NCI-H2227 (cell line): ENCODE results near the gene THBS3.
A peak's percentile ranks its signal among the peaks of the same experiment; 100 is the strongest.
"Not testable (repeated sequence)": the region's sequence is repeated elsewhere in the genome, so short reads cannot be mapped to it uniquely, and the experiment has no call there.

ENCODE experiments used
- DNase-seq: peaks from one replicate; lab custom pipeline; 2025; ENCODE audit not compliant: unreplicated experiment; lab: John Stamatoyannopoulos, UW

Gene THBS3

DNA sequence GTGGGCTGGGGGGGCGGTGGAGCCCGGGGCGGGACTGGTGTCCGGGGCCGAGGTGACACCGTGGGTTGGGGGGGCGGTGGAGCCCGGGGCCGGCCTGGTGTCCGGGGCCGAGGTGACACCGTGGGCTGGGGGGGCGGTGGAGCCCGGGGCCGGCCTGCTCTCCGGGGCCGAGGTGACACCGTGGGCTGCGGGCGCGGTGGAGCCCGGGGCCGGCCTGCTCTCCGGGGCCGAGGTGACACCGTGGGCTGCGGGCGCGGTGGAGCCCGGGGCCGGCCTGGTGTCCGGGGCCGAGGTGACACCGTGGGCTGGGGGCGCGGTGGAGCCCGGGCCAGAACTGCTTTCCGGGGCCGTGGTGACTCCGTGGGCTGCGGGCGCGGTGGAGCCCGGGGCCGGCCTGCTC, 17.8 kb downstream of the THBS3 start:
- DNase-seq, result not testable (repeated sequence)

DNA sequence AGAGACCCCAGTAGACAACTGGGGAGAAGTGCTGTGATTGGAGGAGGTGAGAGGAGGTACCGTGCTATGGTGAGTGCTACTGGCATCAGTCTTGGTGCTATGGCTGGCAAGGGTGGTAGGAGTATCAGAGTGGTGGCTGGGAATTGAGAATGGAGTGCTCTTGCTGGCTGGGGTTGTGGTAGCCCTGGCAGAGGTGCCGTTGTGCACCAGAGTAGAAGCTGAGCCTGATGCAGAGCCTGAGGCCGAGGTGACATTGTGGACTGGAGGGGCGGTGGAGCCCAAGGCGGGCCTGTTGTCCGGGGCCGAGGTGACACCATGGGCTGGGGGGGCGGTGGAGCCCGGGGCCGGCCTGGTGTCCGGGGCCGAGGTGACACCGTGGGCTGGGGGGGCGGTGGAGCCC, 19.4 kb downstream of the THBS3 start:
- no peak for DNase-seq

DNA sequence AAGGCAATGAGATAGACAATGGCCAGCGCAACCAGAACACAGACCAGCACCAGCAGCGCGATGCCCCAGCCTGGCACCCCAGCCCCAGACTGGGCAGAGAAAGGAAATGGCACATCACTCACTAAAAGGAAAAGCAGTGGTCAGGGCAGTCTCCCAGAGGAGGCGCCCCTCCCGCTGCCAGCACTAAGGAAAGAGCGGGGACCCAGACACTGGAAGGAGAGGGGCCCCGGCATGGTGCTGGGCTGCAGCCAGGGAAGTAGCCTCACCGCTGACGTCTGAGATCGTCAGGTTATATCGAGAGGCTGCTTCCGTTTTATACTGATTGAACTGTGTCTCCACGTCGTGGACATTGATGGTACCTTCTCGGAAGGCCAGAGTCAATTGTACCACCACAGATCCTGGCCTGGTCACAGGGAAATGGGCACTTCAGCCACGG, 20.2 kb downstream of the THBS3 start:
- DNase-seq, result no peak

- no peak for DNase-seq
Observed at GRCh38 chr1:155186794-155187455, 20.8 kb downstream of the THBS3 start.

DNA sequence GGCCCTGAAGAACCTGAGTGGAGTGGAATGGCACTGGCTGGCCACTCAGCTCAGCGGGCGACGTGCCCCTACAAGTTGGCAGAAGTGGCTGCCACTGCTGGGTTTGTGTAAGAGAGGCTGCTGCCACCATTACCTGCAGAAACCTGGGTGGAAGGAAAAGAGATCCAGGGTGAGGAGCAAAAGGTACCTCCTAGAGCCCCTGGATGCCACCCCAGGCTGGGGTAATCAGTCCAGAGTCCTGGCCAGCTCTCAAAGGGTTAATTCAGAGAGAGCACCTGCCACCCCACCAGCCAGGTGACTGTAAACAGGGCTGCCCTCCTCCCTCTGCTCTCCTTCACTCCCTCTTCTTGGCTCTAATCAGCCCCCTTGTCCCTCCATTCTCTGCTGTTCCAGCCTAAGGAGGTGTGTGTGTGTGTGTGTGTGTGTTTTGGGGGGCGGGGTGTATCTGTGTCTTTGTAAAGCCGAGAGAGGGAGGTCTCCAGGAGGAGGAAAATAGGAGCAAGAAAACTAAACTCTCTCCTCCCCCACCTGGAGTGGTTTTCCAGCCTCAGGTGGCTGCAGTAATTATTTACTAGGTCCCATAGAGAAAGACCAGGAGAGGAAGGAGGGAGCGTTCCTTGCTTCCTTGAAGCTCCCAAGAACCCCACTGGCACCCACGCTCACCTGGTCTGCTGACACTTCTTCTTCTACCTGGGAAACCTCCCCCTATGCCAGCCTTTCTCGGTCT, 21.5 kb downstream of the THBS3 start:
- DNase-seq, result peak; percentile 49

GRCh38 chr1:155185783-155186066, 22.0 kb downstream of the THBS3 start:
- DNase-seq, result no peak

DNA sequence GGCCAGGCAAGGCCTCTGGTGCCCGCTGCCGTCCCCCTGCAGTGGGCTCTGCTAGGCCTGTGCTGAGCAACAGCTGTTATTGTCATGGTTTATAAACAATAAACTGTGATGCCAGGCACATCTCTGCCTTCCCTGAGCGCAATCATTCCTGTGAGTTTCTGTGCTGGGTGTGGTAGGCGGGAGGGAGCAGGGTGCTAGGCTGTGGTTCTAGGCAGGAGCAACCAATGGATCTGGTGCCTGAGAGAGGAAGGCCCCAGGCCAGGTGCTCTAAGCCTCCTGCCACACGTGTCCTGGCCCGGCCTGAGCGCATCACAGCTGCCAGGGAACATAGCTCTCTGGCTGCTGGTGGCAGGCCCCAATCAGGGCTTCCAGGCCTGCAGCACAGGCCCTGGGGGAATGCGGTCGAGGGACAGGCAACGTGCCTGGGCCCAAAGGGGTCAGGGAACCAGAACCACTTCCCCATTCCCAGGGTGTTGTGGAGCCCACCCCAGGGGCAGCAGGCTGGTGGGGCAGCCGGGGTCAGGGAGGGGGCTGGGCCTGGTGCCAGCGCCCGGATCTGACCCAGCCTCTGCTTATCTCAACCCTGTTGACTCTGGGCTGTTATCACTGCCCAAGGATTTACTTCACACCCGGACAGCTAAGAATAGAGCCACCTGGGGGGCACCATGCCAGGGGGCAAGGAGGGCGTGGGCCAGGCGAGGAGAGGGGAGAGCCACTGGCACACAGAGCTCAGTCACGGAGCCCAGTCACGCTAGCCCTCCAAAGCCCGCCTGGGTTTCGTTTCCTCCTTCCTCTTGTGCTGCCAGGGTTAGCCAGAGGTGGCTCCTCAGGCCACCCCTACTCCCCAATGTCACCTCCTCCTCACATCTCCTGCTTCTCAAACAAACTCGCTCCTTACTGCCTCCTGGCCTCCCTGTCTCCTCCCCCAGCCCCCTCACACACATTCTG, 22.6 kb downstream of the THBS3 start:
- DNase-seq, result no peak

DNA sequence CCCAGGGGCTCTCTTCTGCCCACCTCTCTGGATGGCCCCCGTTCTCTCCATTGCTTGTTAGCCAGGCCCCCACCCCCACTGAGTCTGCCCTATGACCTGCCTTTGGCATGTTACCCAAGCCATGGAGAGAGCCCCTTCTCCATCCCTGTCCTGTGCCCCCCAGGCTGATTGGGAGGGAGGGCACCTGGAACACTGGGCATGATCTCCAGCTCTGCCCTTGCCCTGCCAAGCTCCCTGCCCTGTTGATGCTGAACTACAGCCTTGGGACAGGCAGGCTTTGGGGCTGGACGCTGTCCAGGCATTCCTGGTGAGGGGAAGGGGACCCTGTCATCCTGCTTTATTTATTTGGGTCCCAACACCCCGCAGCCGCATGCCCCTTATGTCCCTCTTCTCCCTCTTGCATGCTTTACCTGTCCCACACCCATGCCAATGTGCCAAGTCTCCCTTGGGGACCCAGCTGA, 23.3 kb downstream of the THBS3 start:
- DNase-seq, result no peak

DNA sequence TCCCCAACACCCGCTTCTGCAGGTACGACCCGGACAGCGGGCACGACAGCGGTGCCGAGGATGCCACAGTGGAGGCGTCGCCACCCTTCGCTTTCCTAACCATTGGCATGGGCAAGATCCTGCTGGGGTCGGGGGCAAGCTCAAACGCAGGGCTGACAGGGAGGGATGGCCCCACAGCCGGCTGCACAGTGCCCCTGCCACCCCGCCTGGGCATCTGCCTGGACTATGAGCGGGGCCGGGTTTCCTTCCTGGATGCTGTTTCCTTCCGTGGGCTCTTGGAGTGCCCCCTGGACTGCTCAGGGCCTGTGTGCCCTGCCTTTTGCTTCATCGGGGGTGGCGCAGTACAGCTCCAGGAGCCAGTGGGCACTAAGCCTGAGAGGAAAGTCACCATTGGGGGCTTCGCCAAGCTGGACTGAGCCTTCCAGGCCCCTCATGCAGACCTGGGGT, 23.9 kb downstream of the THBS3 start:
- DNase-seq, result no peak

DNA sequence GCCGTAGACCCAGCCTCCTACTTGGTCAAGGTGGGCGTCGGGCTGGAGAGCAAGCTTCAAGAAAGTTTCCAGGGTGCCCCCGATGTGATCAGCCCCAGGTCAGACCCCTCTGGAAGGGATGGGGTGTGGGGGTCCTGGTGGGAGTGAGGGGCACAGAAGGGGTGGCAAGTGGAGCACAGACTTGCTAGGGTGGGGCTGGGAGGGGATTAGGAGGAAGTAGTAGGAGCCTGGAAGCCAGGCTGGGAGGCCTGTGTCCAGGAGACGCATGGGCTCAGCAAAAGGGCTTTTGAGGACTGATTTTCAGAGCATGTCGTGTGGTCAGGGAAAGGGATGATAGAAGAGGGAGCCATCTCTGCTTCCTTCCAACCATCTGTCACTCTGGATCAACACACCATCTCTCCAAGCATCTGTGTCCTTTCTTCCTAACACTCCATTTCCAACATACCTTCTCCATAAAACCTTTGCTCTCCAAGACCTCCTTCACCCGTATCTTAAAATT, 25.6 kb downstream of the THBS3 start:
- DNase-seq, result no peak

GRCh38 chr1:155181371-155182051, 26.2 kb downstream of the THBS3 start:
- no peak for DNase-seq

GRCh38 chr1:155179112-155180031, 28.3 kb downstream of the THBS3 start:
- no peak for DNase-seq

DNA sequence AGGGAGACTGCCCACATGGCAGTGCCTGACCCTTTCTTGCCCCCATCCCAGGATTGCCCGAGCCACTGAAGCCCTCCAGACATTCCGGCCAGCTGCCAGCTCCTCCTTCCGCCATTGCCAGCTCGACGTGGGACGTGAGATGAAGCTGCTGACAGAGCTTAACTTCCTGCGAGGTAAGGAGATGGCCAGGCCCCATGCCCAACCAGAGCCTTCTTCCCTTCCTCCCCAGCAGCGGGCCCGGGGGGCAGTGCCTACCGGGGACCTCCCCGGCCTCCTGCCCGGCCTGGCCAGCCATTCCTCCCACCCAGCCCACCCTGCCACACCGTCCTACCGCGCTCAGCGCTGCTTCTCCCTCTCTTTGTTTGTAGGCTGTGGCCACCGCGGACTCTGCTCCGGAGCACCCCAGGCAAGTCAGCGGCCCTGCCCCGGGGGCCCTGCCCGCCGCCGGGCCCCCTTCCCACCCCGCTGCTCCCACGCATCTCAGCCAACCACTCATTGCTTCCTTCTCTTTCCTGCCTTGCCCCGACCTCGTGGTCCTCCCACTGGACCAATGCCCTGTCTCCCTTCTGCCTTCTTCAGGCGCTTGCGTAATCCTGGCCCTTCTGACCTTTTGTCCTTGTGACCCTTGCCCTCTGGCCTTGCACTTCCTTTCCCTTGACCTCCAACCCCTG, 29.1 kb downstream of the THBS3 start:
- no peak for DNase-seq

GRCh38 chr1:155177918-155178281, 29.8 kb downstream of the THBS3 start:
- DNase-seq, result no peak

GRCh38 chr1:155177192-155177917, 30.3 kb downstream of the THBS3 start:
- DNase-seq, result no peak

GRCh38 chr1:155176544-155177071, 31.1 kb downstream of the THBS3 start:
- DNase-seq, result peak; percentile 86

DNA sequence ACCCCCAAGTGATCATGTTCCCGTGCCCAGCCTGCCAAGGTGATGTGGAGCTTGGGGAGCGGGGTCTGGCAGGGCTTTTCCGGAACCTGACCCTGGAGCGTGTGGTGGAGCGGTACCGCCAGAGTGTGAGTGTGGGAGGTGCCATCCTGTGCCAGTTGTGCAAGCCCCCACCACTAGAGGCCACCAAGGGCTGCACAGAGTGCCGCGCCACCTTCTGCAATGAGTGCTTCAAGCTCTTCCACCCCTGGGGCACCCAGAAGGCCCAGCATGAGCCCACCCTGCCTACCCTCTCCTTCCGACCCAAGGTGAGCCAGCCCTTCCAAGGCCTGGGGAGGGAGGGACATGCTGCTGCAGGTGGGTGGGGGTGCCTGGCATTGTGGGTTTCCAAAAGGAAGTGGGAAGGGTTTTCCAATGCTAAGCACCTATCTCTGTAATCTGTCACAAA, 31.7 kb downstream of the THBS3 start:
- no peak for DNase-seq

DNA sequence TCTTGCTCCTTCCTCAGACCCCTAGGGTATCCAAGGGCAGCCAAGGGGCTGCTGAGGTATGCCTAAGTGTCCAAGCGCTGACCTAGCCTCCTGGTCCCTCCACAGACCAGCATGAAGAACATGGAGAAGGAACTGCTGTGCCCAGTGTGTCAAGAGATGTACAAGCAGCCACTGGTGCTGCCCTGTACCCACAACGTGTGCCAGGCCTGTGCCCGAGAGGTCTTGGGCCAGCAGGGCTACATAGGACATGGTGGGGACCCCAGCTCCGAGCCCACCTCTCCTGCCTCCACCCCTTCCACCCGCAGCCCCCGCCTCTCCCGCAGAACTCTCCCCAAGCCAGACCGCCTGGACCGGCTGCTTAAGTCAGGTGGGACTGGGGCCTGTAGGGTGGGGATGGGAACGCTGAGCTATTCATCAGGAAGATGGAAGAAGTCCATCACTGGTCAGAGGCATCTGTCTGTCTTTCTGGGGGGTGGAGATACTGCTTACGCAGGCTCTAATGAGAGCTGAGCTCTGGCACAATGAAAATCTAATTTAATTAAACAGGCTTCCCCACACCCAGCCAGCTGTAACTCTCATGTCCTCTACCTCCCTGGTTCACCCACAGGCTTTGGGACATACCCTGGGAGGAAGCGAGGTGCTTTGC, 32.3 kb downstream of the THBS3 start:
- no peak for DNase-seq
